GDM1 (cell line): Measurements from ENCODE around the gene RCL1.

Experiments
- DNase-seq: peaks from one replicate; lab custom pipeline; 2025; lab: John Stamatoyannopoulos, UW

RCL1 gene

DNA sequence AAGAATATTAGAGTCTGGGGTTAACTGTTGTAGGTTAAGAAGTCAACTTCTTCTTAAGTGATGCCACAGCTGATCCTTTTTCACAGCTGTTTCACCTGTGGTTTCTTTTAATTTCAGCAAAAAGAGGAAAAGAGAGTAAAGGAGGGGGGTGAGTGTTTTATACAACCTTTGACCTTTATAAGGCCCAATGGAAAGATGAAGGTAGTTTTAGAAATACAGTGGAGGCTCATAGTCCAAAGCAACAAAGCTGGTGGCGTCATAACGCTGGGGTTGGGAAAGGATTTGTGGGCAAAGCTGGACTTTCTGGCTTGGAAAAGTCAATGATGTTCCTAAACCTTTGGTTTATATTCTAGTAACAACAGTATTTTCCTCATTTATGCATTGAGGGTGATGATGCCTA is 49.5 kb downstream of the RCL1 start:
- DNase-seq, result no peak

GRCh38 chr9:4842734-4843133 is 50.0 kb downstream of the RCL1 start:
- DNase-seq, result no peak

DNA sequence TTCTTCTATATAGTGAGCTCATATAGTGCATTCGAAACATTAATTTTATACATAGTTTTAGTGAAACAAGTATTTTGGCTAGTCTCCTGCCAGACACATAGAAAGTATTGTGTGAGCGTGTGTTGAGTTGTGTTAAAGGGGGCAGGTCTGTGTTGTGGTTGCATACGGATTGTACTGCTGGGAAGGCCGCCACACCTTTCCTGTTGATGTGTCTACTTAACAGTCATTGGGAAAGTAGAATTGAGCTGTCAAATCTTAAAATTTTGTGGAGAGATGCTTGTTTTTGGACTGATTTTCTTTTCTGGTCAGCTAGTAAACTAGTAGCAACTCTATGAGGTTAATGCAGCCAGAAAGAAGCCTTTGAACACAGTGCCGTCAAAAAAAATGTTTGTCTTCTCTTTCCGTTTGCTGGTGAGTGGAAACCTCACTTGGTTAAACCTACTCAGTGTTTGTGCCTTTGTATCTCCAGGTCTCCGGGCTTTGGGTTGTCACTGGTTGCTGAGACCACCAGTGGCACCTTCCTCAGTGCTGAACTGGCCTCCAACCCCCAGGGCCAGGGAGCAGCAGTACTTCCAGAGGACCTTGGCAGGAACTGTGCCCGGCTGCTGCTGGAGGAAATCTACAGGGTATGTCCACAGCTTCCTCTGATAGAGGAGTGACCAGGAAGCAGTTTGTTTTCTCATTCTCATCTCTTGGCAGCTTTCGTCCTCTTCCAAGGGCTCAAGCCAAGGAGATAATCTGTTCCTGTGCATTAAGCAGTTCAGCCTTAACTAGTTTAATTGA is 51.5 kb downstream of the RCL1 start:
- no peak for DNase-seq

DNA sequence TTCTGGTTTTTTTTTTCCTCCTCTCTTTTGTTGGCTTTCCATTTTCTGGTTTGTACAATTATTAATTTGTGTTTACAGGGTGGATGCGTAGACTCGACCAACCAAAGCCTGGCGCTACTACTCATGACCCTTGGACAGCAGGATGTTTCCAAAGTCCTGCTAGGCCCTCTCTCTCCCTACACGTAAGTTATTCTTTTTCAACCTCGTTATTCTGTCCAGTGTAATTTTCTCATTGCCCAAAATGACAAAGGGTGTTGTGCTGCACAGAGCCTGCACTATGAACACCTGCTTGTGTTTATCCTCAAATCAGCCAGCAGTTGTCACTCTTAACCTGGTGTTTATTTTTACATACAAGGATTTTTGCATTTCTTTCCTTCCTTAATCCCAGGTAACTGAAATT is 56.6 kb downstream of the RCL1 start:
- DNase-seq, result no peak

- DNase-seq, result no peak
Observed at GRCh38 chr9:4850603-4851310, 58.0 kb downstream of the RCL1 start.

- no peak for DNase-seq
Observed at GRCh38 chr9:4852419-4852818, 59.7 kb downstream of the RCL1 start.

DNA sequence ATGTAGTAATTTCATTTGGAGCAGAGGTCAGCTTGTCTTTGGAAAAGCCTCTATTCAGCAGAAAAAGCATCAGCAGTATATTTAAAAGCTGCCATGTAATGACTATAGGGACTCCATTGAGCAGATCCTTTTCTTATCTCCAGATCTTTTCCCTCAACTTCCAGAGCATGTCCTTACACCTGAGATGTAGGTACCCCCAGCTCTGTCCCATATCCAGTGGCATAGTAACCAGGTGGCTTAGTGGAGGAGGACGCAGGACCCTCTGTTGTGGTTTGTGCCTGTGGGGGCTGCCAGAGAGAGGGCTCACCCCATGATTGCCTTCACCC is 61.5 kb downstream of the RCL1 start:
- no peak for DNase-seq

DNA sequence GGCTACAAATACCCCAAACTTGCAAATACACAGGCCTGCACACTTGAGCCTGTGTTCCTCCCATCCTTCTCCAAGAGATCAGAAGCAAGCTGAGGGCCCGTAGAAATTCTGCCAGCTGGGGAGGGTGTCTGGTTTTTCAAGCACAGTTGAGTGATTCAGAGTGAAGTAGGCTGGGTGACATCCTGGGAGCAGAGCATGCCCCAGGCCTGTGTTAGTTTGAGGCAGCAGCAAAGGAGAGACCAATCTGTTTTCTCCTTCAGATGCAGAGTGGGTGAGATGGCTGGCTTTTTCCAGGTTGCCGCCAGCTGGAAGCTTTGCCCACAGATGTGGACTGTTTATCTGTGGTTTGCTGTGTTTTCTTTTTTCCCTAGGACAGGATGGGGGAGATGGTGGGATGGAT is 63.1 kb downstream of the RCL1 start:
- DNase-seq, result no peak

DNA sequence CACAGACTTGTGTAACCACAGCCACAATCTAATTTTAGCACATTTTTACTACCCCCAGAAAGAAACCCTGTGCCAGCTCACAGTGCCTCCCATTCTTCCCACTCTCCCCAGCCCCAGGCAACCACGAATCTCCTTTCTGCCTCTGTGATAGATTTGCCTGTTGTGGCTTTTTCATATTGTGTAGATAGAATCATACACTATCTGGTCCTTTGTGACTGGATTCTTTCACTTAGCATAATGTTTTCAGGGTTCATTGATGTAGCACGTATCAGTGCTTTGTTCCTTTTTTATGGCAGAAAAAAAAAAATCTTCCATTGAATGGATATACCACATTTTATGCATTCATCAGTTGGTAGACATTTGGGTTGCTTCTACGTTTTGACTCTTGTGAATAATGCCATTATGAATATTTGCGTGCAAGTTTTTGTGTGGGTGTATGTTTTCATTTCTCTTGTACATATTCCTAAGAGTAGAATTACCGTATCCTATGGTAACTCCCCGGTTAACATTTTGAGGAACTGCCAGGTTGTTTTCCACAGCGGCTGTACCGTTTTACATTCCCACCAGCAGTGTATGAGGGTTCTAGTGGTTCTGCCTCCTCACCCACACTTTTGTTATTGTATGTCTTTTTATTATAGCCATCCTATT is 64.5 kb downstream of the RCL1 start:
- no peak for DNase-seq

DNA sequence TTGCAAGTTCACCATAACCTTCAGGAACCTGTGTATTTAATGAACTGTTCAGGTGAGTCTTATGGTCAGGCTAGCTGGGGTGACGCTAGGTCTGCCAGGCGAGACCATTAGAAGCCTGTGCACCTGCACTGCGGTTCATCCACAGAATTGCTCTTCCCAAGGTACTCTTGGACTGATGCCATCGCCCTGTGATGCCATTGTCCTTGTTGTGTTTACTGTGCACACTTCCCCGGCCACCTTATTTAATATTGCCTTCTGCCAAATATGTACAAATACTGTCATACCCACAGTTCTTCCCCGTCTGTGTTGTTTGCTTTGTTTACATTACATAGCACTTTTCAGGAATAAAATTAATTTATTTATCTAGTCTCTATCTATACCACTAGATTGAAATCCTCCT is 66.3 kb downstream of the RCL1 start:
- DNase-seq, result no peak

DNA sequence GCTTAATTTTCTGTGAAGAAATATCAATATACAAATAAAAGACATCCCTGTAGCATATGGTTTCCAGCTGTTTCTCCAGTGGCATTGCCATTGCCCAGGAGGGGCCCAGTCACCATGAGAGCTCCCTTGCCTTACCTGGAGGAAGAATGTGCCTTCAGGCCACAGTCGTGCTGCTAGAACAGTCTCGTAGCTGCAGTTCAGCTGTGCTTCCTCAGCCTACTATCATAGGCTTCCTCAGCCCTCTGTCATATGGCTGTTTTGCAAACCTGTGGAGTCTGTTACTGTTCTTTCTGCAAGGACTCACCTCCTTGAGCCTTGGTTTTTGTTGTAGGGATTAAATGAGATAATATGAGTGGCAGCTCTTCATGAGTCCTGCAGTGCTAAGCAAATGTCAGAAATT is 67.6 kb downstream of the RCL1 start:
- no peak for DNase-seq

- no peak for DNase-seq
Observed at GRCh38 chr9:4861145-4861544, 68.4 kb downstream of the RCL1 start.

GRCh38 chr9:4861736-4862451 is 69.2 kb downstream of the RCL1 start:
- no peak for DNase-seq

DNA sequence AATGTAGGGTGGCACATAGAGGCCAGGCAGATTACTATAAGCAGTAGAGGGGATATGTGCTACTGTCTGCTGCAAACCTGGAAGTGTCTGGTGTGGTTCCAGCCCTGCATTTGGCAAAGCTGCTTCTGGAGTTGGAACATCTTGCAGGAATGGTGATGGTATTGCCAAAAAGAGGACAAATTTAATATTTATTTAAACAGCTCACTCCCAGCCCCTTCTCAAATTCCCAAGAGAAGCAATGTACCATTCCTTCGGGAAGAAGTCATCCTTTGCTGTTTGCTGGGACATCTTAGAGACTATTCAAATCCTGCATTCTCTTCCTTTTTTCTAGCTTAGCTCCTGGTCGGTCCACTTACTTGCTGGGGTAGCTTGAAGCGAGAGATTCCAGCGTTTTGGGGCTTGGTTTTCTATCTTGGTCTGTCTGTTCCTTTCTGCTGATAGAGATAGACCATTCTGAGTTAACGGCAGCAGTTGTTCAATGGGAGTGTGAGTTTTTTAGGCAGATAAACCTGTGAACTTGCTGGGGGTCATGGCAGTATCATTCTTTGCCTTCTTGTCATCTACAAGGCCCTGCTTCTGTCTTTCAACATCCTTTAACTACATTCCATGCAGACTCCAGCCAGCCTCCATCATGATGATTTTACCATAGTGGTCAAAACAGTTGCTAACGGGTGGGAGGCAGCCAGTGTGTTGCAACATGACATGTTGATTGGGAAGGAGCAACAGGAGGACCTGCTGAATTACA is 69.9 kb downstream of the RCL1 start:
- DNase-seq, result no peak

GRCh38 chr9:4864234-4864661 is 71.5 kb downstream of the RCL1 start:
- DNase-seq, result no peak

- no peak for DNase-seq
Observed at GRCh38 chr9:4864698-4865097, 72.0 kb downstream of the RCL1 start.

- DNase-seq, result no peak
Observed at GRCh38 chr9:4865681-4866080, 72.9 kb downstream of the RCL1 start.

GRCh38 chr9:4866239-4866969 is 73.7 kb downstream of the RCL1 start:
- DNase-seq, result no peak

GRCh38 chr9:4873066-4873465 is 80.3 kb downstream of the RCL1 start:
- no peak for DNase-seq

GRCh38 chr9:4875559-4875958 is 82.8 kb downstream of the RCL1 start:
- DNase-seq, result no peak

GRCh38 chr9:4879115-4879558 is 86.4 kb downstream of the RCL1 start:
- no peak for DNase-seq
